ENCODE data around the gene ALG9.

Gene ALG9

DNA sequence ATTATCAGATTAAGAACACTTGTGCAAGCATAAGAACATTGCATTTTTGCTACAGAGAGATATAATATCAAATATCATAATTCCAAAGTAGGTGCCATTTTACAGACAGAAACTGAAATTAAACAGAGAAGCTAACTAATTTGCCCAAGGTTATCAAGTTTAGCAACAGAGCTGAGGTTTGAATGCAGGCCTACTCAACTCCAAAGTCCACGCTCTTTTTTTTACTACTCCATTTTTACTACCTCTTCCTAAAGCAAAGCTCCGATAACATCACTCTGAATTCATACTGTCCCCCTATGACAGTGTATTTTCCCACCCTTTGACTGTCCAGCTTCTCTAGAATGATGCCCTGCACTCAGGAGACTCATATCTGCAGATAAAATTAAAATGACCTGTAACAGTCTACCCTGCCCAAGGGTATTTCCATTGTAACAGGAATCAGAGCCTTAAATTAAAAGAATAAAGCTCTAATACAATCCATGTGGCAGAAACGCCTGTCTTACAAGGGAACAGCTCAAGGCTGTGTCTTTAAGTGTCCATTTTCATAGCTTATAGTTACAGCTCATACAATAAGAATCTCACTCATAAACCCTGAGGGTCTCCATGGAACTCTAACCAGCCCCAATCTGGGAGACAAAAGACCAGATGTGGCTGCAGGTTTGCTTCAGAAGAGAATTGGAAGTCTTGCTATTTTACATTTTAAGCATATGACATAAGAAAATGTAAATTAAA lies 36.8 kb downstream of the ALG9 start:
- DNase-seq = no peak

DNA sequence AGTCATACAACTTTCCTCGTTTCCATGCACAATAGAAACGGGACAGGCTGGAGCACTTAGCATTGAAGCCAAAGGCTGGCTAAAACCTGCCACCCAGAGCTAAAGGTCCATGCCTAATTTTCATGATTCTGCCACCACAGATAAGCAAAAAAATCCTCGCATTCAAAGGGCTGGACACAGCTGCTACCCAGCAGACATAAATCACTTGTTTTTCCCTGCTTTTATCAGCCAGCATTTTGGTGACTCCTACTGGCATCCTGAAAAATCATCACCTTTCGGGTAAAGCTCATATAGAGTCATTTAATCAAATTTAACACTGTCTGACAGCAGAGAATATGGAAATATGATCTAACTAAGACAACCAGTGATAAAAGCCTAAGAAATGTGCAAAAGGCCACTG lies 37.9 kb downstream of the ALG9 start:
- no peak for DNase-seq

DNA sequence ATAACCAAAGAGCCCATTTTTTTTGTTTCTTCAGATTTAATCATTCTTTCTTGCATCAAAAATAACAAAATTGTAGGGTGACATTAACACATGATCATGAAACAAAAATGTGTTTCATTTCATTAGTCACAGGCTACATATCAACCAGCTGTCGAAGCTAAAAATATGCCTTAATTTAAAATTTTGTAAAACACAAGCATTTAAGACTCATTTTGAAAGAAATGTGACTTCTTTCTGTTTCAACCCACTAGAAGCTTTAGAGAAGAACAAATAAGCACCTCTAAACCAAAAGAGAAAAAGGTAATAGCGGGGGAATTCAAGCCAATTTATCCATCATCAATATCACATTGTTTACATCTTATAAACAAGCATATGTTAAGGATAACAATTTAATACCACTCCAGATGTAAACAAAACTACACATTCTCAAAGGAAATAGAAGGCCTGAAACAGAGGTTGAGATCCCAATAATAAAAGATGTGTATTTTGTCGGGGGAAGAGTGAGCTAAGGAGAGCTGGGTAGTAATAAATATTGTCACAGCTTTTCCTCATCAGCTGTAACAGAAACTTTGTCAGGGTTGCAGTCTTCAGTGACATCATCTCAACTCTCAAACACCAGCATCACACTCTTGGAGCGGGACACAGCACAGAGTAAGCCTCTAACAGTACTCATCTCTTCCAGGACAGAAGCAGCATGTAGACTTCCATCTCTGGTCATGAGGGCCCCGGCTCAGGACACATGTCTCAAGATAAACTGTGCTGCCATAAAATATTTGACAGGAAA lies 42.0 kb downstream of the ALG9 start:
- DNase-seq = no peak

DNA sequence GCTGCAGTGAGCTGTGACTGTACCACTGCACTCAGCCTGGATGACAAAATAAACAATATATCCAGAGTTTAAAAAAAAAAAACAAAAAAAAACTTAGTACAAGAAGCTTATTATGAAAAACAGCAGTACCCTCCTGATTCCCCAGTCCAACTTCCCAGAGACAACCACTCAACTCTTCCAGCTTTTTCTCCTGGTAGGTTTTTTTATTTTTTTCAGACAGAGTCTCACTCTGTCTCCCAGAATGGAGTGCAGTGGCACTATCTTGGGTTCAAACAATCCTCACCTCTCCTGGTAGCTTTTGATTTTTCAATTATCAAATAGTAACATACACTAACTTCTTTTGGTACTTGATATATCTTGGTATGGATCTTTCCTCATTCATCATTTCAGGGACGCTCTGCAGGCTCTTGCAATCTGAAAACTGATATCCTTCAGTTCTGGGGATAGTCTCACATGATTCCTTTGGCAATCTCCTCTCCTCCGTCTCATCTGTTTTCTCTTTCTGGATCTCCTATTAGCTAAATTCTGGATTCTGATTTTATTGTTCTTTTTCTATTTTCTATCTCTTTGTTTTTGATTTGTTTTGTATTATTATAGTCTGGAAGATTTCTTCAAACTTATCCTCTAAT lies 44.9 kb downstream of the ALG9 start:
- no peak for DNase-seq

DNA sequence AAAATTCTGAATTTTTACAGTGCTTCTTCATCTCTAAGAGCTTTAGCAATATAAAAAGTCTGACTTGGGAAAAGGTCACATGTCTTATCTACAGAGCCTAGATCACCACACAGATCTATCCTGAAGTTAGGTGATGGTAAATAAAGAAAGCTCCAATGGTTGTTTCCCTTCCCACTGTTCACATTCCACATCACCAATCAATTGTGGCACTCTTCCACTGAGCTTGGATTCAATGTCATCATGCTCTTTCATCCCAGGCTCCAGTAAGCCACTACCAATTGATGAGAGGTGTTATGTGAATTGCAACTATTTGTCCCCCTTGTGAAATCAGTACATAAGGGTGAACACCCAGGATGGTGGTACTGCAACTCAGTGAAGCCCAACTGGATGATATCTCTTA lies 47.8 kb downstream of the ALG9 start:
- DNase-seq = no peak

DNA sequence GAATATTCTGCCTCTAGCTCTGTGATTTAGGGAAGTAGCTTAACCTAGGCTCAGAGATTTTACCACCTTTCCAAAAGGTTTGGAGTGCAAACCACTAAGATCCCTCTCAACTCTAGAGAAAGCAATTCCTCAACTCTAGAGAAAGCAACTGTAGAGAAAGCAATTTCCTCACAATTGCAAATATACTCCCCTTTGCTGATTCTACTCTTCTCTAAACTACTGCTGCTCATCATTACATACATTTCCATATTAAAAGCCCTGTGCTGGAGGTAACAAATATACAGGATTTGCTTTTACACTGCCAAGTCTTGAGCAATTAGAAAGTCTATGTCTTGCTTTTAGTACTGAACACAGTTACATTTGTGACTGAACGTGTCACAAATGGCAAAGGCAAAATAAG lies 48.2 kb downstream of the ALG9 start:
- no peak for DNase-seq

DNA sequence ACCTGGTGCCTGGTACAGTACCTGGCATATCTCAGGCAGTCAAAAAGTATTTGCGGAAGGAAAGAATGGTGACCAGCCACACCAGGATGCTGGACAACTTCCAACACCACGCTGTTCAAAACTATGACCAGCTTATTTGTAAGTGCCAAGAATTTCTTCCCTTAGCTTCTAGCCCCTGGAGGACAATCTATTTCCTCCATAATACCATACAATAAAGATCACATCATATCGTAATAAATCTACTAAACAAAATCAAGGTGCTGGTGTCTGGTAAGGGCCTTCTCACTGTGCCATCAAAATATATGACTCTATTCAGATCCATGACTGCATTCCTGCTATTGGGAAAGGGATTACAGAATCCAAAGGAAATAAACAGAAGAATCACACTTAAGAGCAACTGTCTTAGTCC lies 51.5 kb downstream of the ALG9 start:
- no peak for DNase-seq

DNA sequence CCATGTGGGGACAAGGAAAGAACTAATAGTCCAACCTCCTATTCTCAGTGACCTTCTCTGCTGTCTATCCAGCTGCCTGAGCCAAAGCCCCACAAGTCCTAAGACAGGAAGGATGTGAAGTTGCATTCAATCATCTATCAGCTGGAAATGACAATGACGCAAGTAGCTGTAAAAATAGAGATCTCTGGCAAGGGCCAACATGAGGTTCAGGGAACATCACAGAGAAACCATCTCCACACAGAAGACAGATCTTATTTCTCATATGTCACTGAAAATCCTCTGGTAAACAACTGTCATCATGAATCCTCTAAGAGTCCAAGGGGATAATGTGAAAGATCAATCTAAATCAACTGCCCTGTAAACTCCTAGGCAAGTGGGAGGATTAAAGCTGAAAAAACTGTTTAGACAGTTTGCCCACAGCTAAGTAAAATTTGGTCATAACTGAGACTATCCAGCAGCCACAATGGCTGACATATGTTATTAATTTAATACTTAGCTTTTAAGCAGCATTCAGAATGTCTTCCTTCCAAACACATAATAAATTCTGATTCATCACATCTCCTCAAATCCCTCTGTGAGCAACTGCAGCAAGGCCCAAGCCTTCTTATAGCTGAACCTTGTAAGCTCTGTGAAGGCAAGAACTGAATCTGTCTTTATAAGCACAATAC lies 52.1 kb downstream of the ALG9 start:
- DNase-seq = no peak

DNA sequence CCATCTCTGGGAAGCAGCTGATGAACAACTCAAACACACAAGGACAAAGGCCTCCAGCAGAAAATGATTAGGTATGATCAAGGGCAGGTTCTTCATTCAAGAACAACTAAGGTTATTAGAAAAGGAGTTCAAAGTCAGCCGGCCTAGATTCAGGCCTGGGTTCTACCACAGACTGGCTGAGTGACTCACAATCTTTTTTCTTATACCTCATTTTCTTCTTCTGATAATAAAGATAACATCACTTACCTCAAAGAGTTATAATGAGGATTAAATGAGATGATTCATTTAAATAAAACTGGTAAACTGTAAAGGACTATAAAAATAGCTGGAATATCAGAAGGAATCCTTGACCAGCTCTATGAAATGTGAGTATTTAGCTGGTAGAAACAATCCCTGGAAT lies 55.9 kb downstream of the ALG9 start:
- no peak for DNase-seq

DNA sequence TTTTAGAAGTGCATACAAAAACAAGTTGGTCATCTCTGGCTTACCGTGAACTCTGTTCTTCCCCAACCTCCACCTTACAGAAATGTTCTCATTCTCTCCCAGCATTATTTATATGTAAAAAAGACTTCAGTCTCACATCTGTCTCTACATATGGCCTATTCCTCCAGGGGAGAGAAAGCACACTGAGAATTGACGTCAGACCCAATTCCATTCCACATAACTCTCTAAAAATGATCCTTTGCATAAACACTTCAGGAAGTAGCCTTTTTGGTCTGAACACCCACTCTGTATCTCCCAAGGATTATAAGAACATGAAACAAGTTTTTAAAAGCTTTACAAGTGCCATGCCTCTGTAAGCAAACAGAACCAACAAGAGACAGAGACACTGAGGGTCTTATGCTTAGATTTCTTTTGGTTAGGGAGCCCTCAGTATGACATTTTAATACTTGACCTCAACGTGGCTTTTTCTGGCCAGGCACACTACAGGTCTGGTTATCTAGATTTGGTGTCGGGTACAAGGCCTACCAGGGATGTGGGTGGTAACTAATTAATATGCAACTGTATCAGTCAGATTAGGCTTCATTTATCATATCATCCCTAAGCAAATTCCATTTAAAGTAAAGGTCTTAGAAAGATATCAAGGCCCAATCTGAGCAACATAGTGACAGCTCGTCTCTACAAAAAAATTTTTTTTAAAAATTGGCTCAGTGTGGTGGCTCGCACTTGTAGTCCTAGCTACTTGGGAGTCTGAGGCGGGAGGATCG lies 56.6 kb downstream of the ALG9 start:
- no peak for DNase-seq

DNA sequence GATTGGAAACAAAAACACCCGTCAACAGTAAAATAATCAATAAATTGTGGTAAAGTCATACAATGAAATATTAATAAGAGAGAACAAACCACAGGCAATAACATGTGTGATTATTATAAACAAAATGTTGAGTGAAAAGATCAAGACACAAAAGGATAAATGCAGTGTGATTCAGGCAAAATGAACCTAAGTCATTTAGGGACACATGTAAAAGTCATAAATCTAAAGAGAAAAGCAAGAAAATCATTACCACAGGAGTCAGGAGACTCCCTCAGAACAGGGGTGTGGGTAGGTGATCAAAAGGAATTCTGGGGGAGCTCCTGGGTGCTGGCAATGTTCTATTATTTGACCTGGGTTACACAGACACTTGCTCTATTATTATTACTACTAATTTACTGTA lies 57.3 kb downstream of the ALG9 start:
- no peak for DNase-seq

DNA sequence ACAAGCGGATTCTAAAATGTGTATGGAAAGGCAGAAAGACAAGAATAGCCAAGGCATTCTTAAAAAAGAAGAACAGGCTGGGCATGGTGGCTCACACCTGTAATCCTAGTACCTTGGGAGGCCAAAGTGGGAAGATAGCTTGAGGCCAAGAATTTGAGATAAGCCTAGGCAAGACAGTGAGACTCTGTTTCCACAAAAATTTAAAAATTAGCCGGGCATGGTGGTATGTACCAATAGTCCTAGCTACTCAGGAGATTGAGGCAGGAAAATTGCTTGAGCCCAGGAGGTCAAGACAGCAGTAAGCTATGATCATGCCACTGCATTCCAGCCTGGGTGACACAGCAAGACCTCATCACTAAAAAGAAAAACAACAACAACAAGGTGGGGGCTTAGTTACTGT lies 59.2 kb downstream of the ALG9 start:
- no peak for DNase-seq

DNA sequence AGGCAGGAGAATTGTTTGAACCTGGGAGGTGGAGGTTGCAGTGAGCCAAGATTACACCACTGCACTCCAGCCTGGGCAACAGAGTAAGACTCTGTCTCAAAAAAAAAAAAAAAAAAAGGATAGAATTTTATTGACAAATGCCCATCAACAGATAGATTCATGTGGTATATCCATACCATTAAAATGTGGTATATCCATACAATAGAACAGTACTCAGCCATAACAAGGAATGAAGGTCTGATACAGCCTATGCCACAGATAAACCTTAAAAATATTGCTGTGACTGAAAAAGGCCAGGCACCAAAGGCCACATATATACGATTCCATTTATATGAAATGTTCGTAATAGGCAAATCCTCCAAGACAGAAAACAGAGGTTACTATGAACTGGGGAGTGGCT lies 59.9 kb downstream of the ALG9 start:
- no peak for DNase-seq

DNA sequence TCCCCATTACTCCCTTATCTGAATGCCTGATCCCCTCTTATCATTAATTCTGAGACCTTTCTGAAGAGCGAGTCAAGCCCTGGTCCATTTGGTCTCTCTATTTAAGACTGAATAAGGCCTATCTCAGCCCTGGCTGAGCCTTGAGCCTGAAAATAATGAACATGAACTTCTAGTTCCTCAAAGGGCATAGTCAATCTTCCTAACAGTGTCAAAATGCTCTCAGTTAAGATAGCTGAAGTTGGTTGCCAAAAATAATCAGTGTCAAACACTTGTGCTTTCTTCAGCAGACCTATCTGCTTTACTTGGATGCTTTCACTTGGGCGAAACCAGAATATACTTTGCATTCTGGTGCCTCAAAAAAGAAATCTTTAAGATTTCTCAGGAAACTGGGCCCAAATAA lies 62.5 kb downstream of the ALG9 start:
- DNase-seq = no peak

DNA sequence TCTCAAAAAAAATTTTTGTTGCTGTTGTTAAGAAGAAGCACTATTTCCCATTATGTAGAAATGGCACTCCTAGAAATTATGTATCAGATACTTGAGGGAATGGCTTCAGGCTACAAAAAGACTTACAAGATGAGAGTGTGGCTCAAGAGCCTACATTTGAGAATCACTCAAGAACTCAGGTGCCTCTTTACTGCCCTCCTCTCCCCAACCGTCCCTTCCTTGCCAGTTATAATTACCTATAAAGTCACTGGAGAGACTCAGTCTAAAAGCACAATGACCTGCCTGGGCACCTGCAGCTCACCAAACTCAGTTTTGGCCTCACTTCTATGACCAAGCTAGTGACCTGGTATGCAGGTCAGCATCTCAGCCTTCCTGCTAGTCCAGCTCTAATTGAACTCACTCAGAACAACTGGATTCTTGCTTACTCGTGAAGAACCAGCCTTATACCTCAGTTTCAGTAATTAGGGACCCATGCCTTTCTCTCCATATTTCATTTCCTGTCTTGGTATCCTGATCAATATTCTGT lies 63.3 kb downstream of the ALG9 start:
- DNase-seq = no peak

DNA sequence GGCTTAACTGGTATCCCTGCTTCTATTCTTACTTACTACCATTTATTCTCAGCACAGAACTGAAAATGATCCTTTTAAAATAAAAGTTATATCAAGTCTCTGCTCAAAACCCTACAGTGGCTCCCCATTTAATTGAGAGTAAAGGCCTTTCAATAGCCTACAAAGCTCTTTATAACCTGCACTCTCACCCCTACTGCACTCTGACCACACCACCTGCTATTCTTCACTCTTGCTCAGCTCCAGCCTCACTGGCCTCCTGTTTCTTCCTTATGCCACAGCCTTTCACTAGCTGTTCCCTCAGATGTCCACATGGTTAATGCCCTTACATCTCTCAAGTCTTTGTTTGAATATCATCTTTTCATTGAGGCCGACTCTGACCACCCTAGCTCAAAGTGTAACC lies 64.3 kb downstream of the ALG9 start:
- DNase-seq = no peak

DNA sequence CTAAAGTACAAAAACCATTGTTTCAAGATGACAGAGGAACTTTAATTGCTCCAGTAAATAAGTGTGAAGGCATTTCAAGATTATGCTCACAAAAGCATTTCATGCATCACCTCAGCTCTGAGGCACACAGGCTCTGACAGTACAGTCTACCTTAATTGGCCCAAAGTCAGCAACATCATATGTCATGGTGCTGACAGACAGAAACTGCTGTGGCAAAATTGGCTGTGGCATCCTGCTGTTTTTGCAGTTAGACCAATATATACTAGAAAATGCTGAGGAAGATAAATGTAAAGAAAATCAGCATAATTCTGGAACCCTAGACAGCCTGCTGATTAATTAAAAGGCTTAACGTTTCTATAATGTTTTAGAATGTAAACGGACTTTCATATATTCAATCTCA lies 70.2 kb downstream of the ALG9 start:
- DNase-seq = no peak

DNA sequence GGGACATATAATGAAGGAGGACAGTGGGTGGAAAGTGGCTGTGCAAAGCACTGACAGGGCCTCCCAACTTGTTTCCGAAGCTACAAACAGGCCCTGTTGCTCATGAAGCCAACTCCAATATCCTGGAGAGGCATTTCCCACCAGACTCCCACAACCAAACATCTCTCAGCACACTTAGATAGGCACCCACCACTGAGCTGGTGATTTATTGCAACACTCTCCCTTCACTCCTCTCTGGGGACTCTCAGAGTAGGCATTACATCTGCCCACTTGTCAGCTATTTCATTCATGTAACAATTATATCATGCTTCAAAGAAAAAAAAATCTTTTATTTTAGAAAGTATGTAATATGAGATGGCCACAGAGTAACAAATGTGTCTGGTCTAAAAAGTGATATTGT lies 73.1 kb downstream of the ALG9 start:
- no peak for DNase-seq

DNA sequence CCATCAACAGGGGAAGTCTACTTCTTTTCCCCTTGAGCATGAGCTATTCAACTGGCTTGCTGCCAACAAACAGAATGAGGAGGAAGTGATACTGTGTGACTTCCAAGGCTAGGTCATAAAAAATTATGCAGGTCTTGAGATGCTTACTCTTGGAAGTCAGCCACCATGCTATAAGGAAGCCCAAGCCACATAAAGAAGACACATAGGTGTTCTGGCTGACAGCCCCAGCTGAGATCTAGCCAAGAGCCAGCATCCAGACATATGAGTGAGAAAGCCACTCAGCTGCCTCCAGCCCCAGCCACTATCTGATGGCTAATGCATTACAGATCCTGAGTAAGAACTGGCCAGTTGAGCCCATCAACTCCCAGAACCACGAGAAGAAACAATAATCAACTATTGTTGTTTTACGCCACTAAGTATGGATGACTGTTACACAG lies 74.2 kb downstream of the ALG9 start:
- no peak for DNase-seq

DNA sequence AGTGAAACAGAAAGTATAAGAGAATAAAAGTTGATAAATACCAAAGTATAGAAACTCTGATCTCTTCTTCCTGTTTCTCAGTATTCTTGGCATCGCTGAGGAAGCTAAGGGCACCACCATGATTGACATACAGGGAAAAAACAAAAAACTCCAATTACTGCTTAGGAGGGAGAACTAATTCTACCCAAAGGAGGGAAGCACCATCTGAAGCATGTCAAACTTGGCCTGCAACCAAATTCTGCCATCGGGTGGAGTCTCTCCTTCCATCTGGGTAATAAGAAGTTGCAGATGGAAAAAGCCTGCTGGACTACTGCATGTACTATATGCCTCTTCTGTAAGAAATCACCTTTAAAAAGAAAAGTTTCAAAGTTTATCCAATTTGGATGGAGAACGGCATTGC lies 74.7 kb downstream of the ALG9 start:
- DNase-seq = no peak

DNA sequence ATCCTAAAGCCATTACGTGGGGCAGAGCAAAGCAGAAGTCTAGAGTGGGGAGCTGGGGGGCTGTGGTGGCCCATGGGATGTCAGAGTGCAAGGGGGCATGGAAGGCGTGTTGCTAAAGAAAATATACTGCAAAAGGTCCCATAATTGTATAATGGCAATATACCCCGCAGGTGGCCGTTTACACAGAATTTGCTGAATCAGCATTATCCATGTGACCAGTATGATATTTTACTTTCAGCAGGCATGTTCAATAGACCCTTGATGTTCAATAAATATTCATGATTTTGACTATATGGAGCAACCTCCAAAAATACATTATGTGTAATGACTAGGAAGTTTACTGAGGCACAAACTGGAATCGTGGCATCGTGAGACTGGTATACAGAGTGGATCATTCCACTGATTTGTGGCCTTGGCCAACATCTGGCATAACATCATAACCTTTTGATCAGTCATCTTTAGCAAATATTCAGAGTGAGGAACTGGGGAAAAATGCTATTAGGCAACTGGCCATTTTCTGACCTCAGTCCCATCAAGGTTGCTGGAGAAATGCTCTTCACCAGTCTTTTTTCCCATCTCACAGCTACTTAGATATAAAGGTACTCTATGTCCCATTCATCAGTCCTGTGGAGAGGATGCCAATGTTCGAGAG lies 75.9 kb downstream of the ALG9 start:
- no peak for DNase-seq

DNA sequence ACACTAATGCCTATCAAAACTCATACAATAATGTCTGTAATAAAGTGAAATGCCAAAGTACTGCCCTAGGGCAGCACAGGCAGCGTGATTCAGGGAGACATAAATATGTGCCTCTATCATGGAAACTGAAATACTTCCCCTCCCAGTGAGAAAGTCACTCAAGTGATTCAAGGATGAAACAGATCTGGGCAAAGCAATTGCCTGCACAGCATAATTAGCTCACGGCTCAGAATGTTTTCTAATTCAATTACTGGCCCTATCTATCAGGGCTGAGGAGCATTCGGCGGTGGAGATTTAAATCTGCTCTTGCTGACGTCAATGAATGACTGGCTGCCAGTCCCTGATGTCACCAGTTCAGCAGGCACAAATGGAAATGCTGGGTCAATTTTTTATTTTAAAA lies 77.5 kb downstream of the ALG9 start:
- no peak for DNase-seq

Data from effector CD8-positive, alpha-beta T cell (primary cell).